ENCODE results near the gene NID1. TPM values are rescaled to one million over a fixed set of nuclear protein-coding genes. Genes with fewer than 3 reads are reported as not detected.

Gene NID1
- total RNA-seq, 4 donors from 2014 or later, result 27.8 to 91.8 (median 69.4) TPM

DNA sequence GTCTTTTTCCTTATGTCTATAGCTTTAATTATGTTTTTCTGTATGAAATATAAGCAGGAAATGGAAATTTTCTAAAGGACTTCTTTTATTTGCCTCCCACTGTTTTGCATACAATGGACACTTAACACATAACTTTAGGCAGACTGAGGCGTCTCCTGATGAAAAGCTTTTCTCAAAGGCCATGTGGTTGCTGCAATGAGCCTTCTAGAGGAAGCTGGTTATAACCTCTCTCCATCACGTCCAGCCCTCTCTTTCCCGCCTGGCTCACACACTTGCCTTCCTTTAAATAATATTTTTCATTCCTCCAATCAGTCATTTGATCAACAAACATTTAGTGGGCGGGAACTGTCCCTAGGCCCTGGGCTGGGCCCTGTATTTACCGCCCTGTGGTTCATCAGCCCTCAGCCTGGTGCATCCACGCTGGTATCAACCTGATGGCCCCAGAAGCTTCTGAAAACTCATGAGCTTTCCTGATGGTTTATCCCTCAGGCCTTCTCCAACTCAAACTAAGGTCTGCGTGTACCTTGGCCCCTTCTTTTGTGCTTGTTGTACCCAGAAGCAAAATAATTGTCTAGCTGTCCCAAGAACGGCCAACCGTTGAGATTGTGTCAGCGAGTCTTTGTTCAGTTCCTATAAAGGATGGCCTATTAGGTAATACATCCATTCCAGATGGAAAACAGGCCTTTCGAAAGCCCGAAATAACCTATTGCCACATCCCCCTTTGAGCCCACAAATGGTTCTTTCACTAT is 122.8 kb downstream of the NID1 start:
- TF ChIP-seq POLR2A (IDR thresholded peaks at IDR 0.05), result no peak
- TF ChIP-seq, protein P1, sequence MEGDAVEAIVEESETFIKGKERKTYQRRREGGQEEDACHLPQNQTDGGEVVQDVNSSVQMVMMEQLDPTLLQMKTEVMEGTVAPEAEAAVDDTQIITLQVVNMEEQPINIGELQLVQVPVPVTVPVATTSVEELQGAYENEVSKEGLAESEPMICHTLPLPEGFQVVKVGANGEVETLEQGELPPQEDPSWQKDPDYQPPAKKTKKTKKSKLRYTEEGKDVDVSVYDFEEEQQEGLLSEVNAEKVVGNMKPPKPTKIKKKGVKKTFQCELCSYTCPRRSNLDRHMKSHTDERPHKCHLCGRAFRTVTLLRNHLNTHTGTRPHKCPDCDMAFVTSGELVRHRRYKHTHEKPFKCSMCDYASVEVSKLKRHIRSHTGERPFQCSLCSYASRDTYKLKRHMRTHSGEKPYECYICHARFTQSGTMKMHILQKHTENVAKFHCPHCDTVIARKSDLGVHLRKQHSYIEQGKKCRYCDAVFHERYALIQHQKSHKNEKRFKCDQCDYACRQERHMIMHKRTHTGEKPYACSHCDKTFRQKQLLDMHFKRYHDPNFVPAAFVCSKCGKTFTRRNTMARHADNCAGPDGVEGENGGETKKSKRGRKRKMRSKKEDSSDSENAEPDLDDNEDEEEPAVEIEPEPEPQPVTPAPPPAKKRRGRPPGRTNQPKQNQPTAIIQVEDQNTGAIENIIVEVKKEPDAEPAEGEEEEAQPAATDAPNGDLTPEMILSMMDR (IDR thresholded peaks at IDR 0.05), result no peak
- no peak overlapping the region for H3K4me3 ChIP-seq (replicated peaks in 1 of 3)
- no peaks in the 10 kb centered on the region for H3K9me3 ChIP-seq
- no peak overlapping the region for H3K27ac ChIP-seq
- intact Hi-C loops (cut with DNase I), result no loop called here
- H3K4me1 ChIP-seq, result peaks cover 0 to 12% of the 10 kb centered on the region in 2 donors
- no peaks in the 10 kb centered on the region for H3K27me3 ChIP-seq
- H3K36me3 ChIP-seq, result no peaks in the 10 kb centered on the region
- 89 to 96% methylated on average over 12 of the region's 12 CpGs for WGBS, 2 donors
- DNase-seq, result no peak

DNA sequence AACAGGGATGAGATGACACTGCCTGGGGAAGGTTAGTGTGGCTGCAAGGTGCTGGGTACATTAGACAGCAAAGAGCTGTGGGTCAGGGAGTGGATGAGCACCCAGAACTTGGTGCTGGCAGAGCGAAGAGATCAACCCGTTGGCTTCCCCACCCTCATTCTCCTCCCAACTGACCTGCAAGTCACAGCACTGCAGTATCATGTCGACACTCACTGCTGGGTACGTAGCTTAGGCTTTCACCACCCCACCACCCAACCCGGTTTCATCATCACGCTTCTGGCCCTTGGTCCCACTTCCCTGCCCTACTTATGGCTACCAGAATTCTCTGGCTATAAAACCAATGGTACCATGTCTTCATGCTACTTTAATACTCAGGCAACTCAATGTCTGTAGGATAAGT is 124.6 kb downstream of the NID1 start:
- 93 to 95% methylated on average over 6 of the region's 6 CpGs for WGBS, 2 donors
- peaks cover 0 to 12% of the 10 kb centered on the region in 2 donors for H3K4me1 ChIP-seq
- H3K36me3 ChIP-seq, result no peaks in the 10 kb centered on the region
- no peak overlapping the region for H3K4me3 ChIP-seq (replicated peaks in 1 of 3)
- no peak for TF ChIP-seq POLR2A (IDR thresholded peaks at IDR 0.05)
- TF ChIP-seq, protein P1 (IDR thresholded peaks at IDR 0.05), result no peak
- intact Hi-C loops (cut with DNase I), result no loop called here
- no peaks in the 10 kb centered on the region for H3K27me3 ChIP-seq
- no peaks in the 10 kb centered on the region for H3K9me3 ChIP-seq
- H3K27ac ChIP-seq, result no peak overlapping the region
- DNase-seq, result no peak

DNA sequence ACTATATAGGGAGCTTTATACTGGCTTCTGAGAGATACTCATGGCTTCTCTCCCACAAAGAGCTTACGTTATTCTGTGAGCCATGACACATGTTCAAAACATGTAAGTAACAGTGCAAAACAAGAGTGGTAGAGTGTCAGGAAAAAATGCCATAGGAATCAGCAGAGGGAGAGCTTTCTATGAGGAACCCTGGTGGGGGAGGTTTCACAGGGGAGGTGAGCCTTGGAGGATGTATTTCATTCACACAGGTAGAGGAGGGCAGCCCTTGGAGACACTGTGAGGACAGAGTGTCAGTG is 125.5 kb downstream of the NID1 start:
- no peak overlapping the region for H3K27ac ChIP-seq
- intact Hi-C loops (cut with DNase I), result no loop called here
- TF ChIP-seq, protein P1 (IDR thresholded peaks at IDR 0.05), result no peak
- TF ChIP-seq POLR2A (IDR thresholded peaks at IDR 0.05), result no peak

DNA sequence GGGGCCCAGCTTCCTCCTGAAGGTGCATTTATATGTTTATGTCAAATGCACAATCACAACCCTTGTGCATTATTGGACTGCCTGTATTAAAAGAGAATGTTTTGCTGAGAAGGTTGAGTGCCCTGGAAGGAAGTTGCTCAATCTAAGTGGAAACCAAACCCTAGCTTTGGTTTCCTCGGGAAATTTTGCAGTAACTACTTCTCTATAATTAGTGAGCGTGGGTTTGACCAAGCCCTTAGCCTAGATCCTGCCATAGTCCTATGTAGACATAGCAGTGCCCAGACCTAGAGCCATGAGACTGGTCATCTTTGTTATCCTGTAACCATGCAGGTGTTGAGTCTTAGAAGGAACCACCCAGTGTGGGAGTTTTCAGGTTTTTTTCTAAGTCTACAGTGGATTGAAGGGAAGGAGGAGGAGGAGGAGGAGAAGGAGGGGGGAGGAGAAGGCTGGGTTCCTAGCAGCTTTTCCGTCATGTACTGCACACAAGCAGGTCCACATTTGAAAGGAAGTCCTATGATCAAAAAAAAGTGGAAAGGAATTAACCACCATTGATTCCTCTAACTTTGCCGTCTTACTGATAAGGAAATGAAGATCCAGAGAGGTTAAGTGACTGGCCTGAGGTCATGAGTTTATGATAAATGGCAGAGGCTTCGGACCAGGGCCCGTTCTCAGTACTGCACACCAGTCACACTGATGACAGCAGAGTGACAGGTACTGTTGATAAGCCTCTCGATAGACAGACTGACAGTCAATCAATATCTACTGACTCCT is 126.0 kb downstream of the NID1 start:
- Histone ChIP-seq H3K4me3 (replicated peaks in 1 of 3) (no peak overlapping the region), H3K27ac (peak overlapping the region in 1 of 3 donors; percentile 12), H3K36me3 (no peaks in the 10 kb centered on the region), H3K4me1 (peaks cover 0 to 12% of the 10 kb centered on the region in 2 donors), H3K27me3 (no peaks in the 10 kb centered on the region), H3K9me3 (no peaks in the 10 kb centered on the region)
- no peak for DNase-seq
- intact Hi-C loops (cut with DNase I), result no loop called here
- WGBS, 2 donors, result 68 to 79% methylated on average over 7 of the region's 7 CpGs
- TF ChIP-seq POLR2A (IDR thresholded peaks at IDR 0.05), result no peak
- TF ChIP-seq, protein P1 (IDR thresholded peaks at IDR 0.05), result no peak

More for the DNA sequence above, 125.5 kb downstream of the NID1 start:
- no peak overlapping the region for H3K4me3 ChIP-seq (replicated peaks in 1 of 3)
- peaks cover 0 to 12% of the 10 kb centered on the region in 2 donors for H3K4me1 ChIP-seq
- no peaks in the 10 kb centered on the region for H3K27me3 ChIP-seq
- 83 to 100% methylated on average over 1 of the region's 1 CpG for WGBS, 2 donors
- no peaks in the 10 kb centered on the region for H3K9me3 ChIP-seq
- no peaks in the 10 kb centered on the region for H3K36me3 ChIP-seq
- no peak for DNase-seq

DNA sequence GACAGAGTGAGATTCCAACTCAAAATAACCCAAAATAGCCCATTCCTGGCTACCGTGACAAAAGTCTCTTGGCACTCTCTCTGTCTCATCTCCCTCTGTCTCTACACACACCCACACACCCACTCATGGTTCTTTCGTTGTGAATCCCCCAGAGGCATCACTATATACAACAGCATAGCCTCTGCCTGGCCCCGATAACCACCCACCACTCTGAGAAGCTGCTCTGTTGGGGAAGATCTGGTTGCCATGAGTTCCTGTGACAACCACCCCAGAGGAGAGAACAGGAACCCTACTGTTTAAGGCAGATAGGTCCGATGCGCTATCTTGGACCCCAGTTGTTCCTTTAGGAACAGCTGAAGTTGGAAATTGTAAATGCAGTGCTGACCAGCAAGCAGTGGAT is 127.8 kb downstream of the NID1 start:
- 82 to 83% methylated on average over 5 of the region's 5 CpGs for WGBS, 2 donors

More for the DNA sequence above, 127.8 kb downstream of the NID1 start:
- no peak overlapping the region for H3K27ac ChIP-seq
- no peaks in the 10 kb centered on the region for H3K36me3 ChIP-seq
- intact Hi-C loops (cut with DNase I), result no loop called here
- H3K4me1 ChIP-seq, result peaks cover 0 to 20% of the 10 kb centered on the region in 2 donors
- no peak for DNase-seq
- TF ChIP-seq, protein P1 (IDR thresholded peaks at IDR 0.05), result no peak
- no peak for TF ChIP-seq POLR2A (IDR thresholded peaks at IDR 0.05)
- no peaks in the 10 kb centered on the region for H3K27me3 ChIP-seq
- no peaks in the 10 kb centered on the region for H3K9me3 ChIP-seq
- no peak overlapping the region for H3K4me3 ChIP-seq (replicated peaks in 1 of 3)

All from thyroid gland (tissue), 4 donors.